ENCODE data around the gene EVI5L. TPM values are rescaled to one million over a fixed set of nuclear protein-coding genes. Genes with fewer than 3 reads are reported as not detected.
"Not testable (repeated sequence)": the region's sequence is repeated elsewhere in the genome, so short reads cannot be mapped to it uniquely, and the experiment has no call there.

The EVI5L gene
- polyA plus RNA-seq, 4 donors = 2.9 to 8.4 (median 5.6) TPM

GRCh38 chr19:7789447-7789846 lies 40.6 kb upstream of the EVI5L start:
- H3K9me3 ChIP-seq (ENCODE audit: control insufficient read depth in 2 of 2, insufficient read depth in 1 of 2, low read depth in 1 of 2, low read length in 1 of 2) = no peaks in the 10 kb centered on the region
- FAIRE-seq (no peak), DNase-seq (no peak)
- H3K27me3 ChIP-seq (ENCODE audit: control insufficient read depth in 3 of 3, insufficient read depth in 3 of 3, low read length in 3 of 3) = peaks cover 3 to 39% (median 24%) of the 10 kb centered on the region in 3 donors
- H3K4me3 ChIP-seq (ENCODE audit: low read depth in 1 of 3, low read length in 3 of 3) = no peak overlapping the region
- no peak overlapping the region for H3K27ac ChIP-seq (ENCODE audit: low read depth in 1 of 3, low read length in 2 of 3)
- H3K36me3 ChIP-seq (ENCODE audit: control insufficient read depth in 3 of 3, insufficient read depth in 2 of 3, low read depth in 1 of 3, low read length in 3 of 3) = no peaks in the 10 kb centered on the region
- no peaks in the 10 kb centered on the region for H3K4me1 ChIP-seq (ENCODE audit: control insufficient read depth in 3 of 3, insufficient read depth in 2 of 3, low read depth in 1 of 3, low read length in 2 of 3)
- 6% methylated on average over 20 to 31 of the region's 31 CpGs for WGBS, 3 donors

- FAIRE-seq = no peak
- 83 to 86% (median 84%) methylated on average over 14 of the region's 14 CpGs for WGBS, 3 donors
These were observed 39.6 kb upstream of the EVI5L start for GRCh38 chr19:7790416-7790815.

GRCh38 chr19:7792281-7792680 lies 37.7 kb upstream of the EVI5L start:
- Histone ChIP-seq H3K36me3 (ENCODE audit: control insufficient read depth in 3 of 3, insufficient read depth in 2 of 3, low read depth in 1 of 3, low read length in 3 of 3) (no peaks in the 10 kb centered on the region), H3K9me3 (ENCODE audit: control insufficient read depth in 2 of 2, insufficient read depth in 1 of 2, low read depth in 1 of 2, low read length in 1 of 2) (no peaks in the 10 kb centered on the region), H3K4me3 (ENCODE audit: low read depth in 1 of 3, low read length in 3 of 3) (no peak overlapping the region), H3K27ac (ENCODE audit: low read depth in 1 of 3, low read length in 2 of 3) (no peak overlapping the region), H3K27me3 (ENCODE audit: control insufficient read depth in 3 of 3, insufficient read depth in 3 of 3, low read length in 3 of 3) (peaks cover 3 to 33% (median 21%) of the 10 kb centered on the region in 3 donors), H3K4me1 (ENCODE audit: control insufficient read depth in 3 of 3, insufficient read depth in 2 of 3, low read depth in 1 of 3, low read length in 2 of 3) (no peaks in the 10 kb centered on the region)
- DNase-seq (no peak), FAIRE-seq (no peak)
- 40 to 45% (median 45%) methylated on average over 7 of the region's 7 CpGs for WGBS, 3 donors

More at GRCh38 chr19:7790416-7790815, 39.6 kb upstream of the EVI5L start:
- no peaks in the 10 kb centered on the region for H3K36me3 ChIP-seq (ENCODE audit: control insufficient read depth in 3 of 3, insufficient read depth in 2 of 3, low read depth in 1 of 3, low read length in 3 of 3)
- H3K4me3 ChIP-seq (ENCODE audit: low read depth in 1 of 3, low read length in 3 of 3) = no peak overlapping the region
- peaks cover 3 to 39% (median 21%) of the 10 kb centered on the region in 3 donors for H3K27me3 ChIP-seq (ENCODE audit: control insufficient read depth in 3 of 3, insufficient read depth in 3 of 3, low read length in 3 of 3)
- no peak overlapping the region for H3K27ac ChIP-seq (ENCODE audit: low read depth in 1 of 3, low read length in 2 of 3)
- DNase-seq = no peak
- H3K9me3 ChIP-seq (ENCODE audit: control insufficient read depth in 2 of 2, insufficient read depth in 1 of 2, low read depth in 1 of 2, low read length in 1 of 2) = no peaks in the 10 kb centered on the region
- H3K4me1 ChIP-seq (ENCODE audit: control insufficient read depth in 3 of 3, insufficient read depth in 2 of 3, low read depth in 1 of 3, low read length in 2 of 3) = no peaks in the 10 kb centered on the region

GRCh38 chr19:7792701-7793100 lies 37.3 kb upstream of the EVI5L start:
- H3K27me3 ChIP-seq (ENCODE audit: control insufficient read depth in 3 of 3, insufficient read depth in 3 of 3, low read length in 3 of 3) = peaks cover 3 to 32% (median 17%) of the 10 kb centered on the region in 3 donors
- 75 to 90% (median 85%) methylated on average over 7 of the region's 7 CpGs for WGBS, 3 donors
- H3K4me1 ChIP-seq (ENCODE audit: control insufficient read depth in 3 of 3, insufficient read depth in 2 of 3, low read depth in 1 of 3, low read length in 2 of 3); H3K4me3 ChIP-seq (ENCODE audit: low read depth in 1 of 3, low read length in 3 of 3); DNase-seq; H3K27ac ChIP-seq (ENCODE audit: low read depth in 1 of 3, low read length in 2 of 3); H3K36me3 ChIP-seq (ENCODE audit: control insufficient read depth in 3 of 3, insufficient read depth in 2 of 3, low read depth in 1 of 3, low read length in 3 of 3); H3K9me3 ChIP-seq (ENCODE audit: control insufficient read depth in 2 of 2, insufficient read depth in 1 of 2, low read depth in 1 of 2, low read length in 1 of 2); FAIRE-seq: not testable (repeated sequence)

GRCh38 chr19:7793493-7793892 lies 36.5 kb upstream of the EVI5L start:
- WGBS, 3 donors = 75 to 85% (median 82%) methylated on average over 3 of the region's 3 CpGs
- no peak overlapping the region for H3K4me3 ChIP-seq (ENCODE audit: low read depth in 1 of 3, low read length in 3 of 3)
- no peaks in the 10 kb centered on the region for H3K36me3 ChIP-seq (ENCODE audit: control insufficient read depth in 3 of 3, insufficient read depth in 2 of 3, low read depth in 1 of 3, low read length in 3 of 3)
- no peak overlapping the region for H3K27ac ChIP-seq (ENCODE audit: low read depth in 1 of 3, low read length in 2 of 3)
- DNase-seq = no peak
- H3K4me1 ChIP-seq (ENCODE audit: control insufficient read depth in 3 of 3, insufficient read depth in 2 of 3, low read depth in 1 of 3, low read length in 2 of 3) = no peaks in the 10 kb centered on the region
- FAIRE-seq = no peak
- no peaks in the 10 kb centered on the region for H3K9me3 ChIP-seq (ENCODE audit: control insufficient read depth in 2 of 2, insufficient read depth in 1 of 2, low read depth in 1 of 2, low read length in 1 of 2)
- H3K27me3 ChIP-seq (ENCODE audit: control insufficient read depth in 3 of 3, insufficient read depth in 3 of 3, low read length in 3 of 3) = peaks cover 0 to 26% (median 10%) of the 10 kb centered on the region in 3 donors

GRCh38 chr19:7795555-7796161 lies 34.4 kb upstream of the EVI5L start:
- DNase-seq (no peak), FAIRE-seq (no peak)
- Histone ChIP-seq H3K27me3 (ENCODE audit: control insufficient read depth in 3 of 3, insufficient read depth in 3 of 3, low read length in 3 of 3) (peaks cover 0 to 27% (median 0%) of the 10 kb centered on the region in 3 donors), H3K4me3 (ENCODE audit: low read depth in 1 of 3, low read length in 3 of 3) (no peak overlapping the region), H3K36me3 (ENCODE audit: control insufficient read depth in 3 of 3, insufficient read depth in 2 of 3, low read depth in 1 of 3, low read length in 3 of 3) (no peaks in the 10 kb centered on the region), H3K27ac (ENCODE audit: low read depth in 1 of 3, low read length in 2 of 3) (no peak overlapping the region), H3K4me1 (ENCODE audit: control insufficient read depth in 3 of 3, insufficient read depth in 2 of 3, low read depth in 1 of 3, low read length in 2 of 3) (no peaks in the 10 kb centered on the region), H3K9me3 (ENCODE audit: control insufficient read depth in 2 of 2, insufficient read depth in 1 of 2, low read depth in 1 of 2, low read length in 1 of 2) (peaks cover 0 to 9% of the 10 kb centered on the region in 2 donors)
- 58 to 60% (median 60%) methylated on average over 8 of the region's 8 CpGs for WGBS, 3 donors

GRCh38 chr19:7799640-7800355 lies 30.2 kb upstream of the EVI5L start:
- H3K4me1 ChIP-seq (ENCODE audit: control insufficient read depth in 3 of 3, insufficient read depth in 2 of 3, low read depth in 1 of 3, low read length in 2 of 3) = no peaks in the 10 kb centered on the region
- no peak overlapping the region for H3K4me3 ChIP-seq (ENCODE audit: low read depth in 1 of 3, low read length in 3 of 3)
- peaks cover 0 to 29% (median 0%) of the 10 kb centered on the region in 3 donors for H3K27me3 ChIP-seq (ENCODE audit: control insufficient read depth in 3 of 3, insufficient read depth in 3 of 3, low read length in 3 of 3)
- 3 to 5% (median 4%) methylated on average over 34 of the region's 34 CpGs for WGBS, 3 donors
- H3K9me3 ChIP-seq (ENCODE audit: control insufficient read depth in 2 of 2, insufficient read depth in 1 of 2, low read depth in 1 of 2, low read length in 1 of 2) = peaks cover 0 to 19% of the 10 kb centered on the region in 2 donors
- DNase-seq (peak; percentile 64 to 74), FAIRE-seq (no peak)
- no peak overlapping the region for H3K27ac ChIP-seq (ENCODE audit: low read depth in 1 of 3, low read length in 2 of 3)
- H3K36me3 ChIP-seq (ENCODE audit: control insufficient read depth in 3 of 3, insufficient read depth in 2 of 3, low read depth in 1 of 3, low read length in 3 of 3) = no peaks in the 10 kb centered on the region

GRCh38 chr19:7801020-7801570 lies 28.9 kb upstream of the EVI5L start:
- WGBS, 3 donors = 81 to 88% (median 86%) methylated on average over 17 of the region's 17 CpGs
- no peak overlapping the region for H3K27ac ChIP-seq (ENCODE audit: low read depth in 1 of 3, low read length in 2 of 3)
- no peak for FAIRE-seq
- no peak overlapping the region for H3K4me3 ChIP-seq (ENCODE audit: low read depth in 1 of 3, low read length in 3 of 3)
- no peak for DNase-seq
- peaks cover 0 to 29% (median 0%) of the 10 kb centered on the region in 3 donors for H3K27me3 ChIP-seq (ENCODE audit: control insufficient read depth in 3 of 3, insufficient read depth in 3 of 3, low read length in 3 of 3)
- H3K9me3 ChIP-seq (ENCODE audit: control insufficient read depth in 2 of 2, insufficient read depth in 1 of 2, low read depth in 1 of 2, low read length in 1 of 2) = peaks cover 0 to 19% of the 10 kb centered on the region in 2 donors
- H3K36me3 ChIP-seq (ENCODE audit: control insufficient read depth in 3 of 3, insufficient read depth in 2 of 3, low read depth in 1 of 3, low read length in 3 of 3) = no peaks in the 10 kb centered on the region
- no peaks in the 10 kb centered on the region for H3K4me1 ChIP-seq (ENCODE audit: control insufficient read depth in 3 of 3, insufficient read depth in 2 of 3, low read depth in 1 of 3, low read length in 2 of 3)
